HUES48 (cell line): ENCODE data around the gene LARP7.
"Not testable (repeated sequence)": the region's sequence is repeated elsewhere in the genome, so short reads cannot be mapped to it uniquely, and the experiment has no call there.

Experiments used
- H3K27ac ChIP-seq: one replicate; pipeline ENCODE4 v1.7.0; 2013; ENCODE audit warnings: low read depth, low read length, inconsistent platforms
- H3K27me3 ChIP-seq: 2 replicates; pipeline ENCODE4 v1.6.1; 2013; ENCODE audit warnings: mild to moderate bottlenecking, low read length; ENCODE audit not compliant: control insufficient read depth, insufficient read depth
- H3K36me3 ChIP-seq: 2 replicates; pipeline ENCODE4 v1.6.1; 2013; ENCODE audit warnings: low read length; ENCODE audit not compliant: control insufficient read depth, insufficient read depth
- H3K4me1 ChIP-seq: 2 replicates; pipeline ENCODE4 v1.6.1; 2013; ENCODE audit warnings: mild to moderate bottlenecking, low read length; ENCODE audit not compliant: control insufficient read depth, insufficient read depth
- H3K4me3 ChIP-seq: 2 replicates; pipeline ENCODE4 v1.5.1; 2013; ENCODE audit warnings: mild to moderate bottlenecking, low read depth, low read length
- H3K9ac ChIP-seq: 2 replicates; pipeline ENCODE4 v1.6.1; 2013; ENCODE audit warnings: mild to moderate bottlenecking, low read depth, low read length, moderate library complexity
- H3K9me3 ChIP-seq: 2 replicates; pipeline ENCODE4 v1.6.1; 2013; ENCODE audit warnings: low read length; ENCODE audit not compliant: control insufficient read depth, insufficient read depth

LARP7 gene

DNA sequence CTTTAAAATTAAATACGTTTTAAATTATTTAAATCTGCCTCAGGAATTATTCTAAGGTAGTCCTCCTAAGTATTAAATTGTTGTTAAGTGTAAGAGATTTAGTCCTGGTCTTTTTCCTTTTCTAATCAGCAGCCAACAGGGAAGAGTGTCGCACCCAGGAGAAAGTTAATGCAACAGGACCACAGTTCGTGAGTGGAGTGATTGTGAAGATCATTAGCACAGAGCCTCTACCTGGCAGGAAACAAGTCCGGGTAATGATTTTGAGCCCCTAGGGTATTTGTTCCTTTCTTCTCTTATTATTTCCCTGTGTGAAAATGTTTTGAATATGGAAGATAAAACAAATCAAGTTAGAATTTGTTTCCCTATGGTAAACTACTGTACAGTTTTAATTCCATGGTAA, 13.4 kb downstream of the LARP7 start:
- Histone ChIP-seq H3K4me1 (peaks cover 55% of the 10 kb centered on the region), H3K9ac (peak overlapping the region; percentile 72), H3K36me3 (peaks cover 35% of the 10 kb centered on the region), H3K9me3 (0 out of 2 replicates have a peak, but pooled peaks cover 2% of the 10 kb centered on the region), H3K4me3 (peak overlapping the region; percentile 77), H3K27ac (peak overlapping the region; percentile 99), H3K27me3 (no peaks in the 10 kb centered on the region)

- H3K9ac ChIP-seq, result peak overlapping the region; percentile 72
- peak overlapping the region; percentile 77 for H3K4me3 ChIP-seq
- peak overlapping the region; percentile 99 for H3K27ac ChIP-seq
- H3K27me3 ChIP-seq, result no peaks in the 10 kb centered on the region
- H3K9me3 ChIP-seq, result 0 out of 2 replicates have a peak, but pooled peaks cover 2% of the 10 kb centered on the region
- H3K36me3 ChIP-seq, result peaks cover 39% of the 10 kb centered on the region
- peaks cover 63% of the 10 kb centered on the region for H3K4me1 ChIP-seq
These were observed 14.7 kb downstream of the LARP7 start for GRCh38 chr4:112651641-112652040.

DNA sequence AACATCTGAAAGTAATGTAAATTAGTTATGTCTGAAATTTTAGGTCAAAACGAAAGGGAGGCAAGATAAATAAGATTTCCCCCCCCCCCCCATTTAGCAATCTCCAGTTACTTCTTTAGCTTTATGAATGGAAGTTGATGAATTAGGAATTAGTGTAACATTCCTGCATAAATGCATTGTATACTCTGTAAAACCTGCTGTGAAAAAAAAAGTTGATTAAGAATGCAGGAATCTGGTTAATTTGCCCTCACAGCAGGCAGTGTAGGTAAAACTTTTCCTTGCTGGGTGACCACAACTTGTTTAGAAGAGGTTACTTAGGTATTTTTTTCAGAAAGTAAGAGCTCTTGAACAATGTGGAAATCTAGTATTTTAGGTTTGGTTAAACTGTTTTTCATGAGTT, 15.3 kb downstream of the LARP7 start:
- Histone ChIP-seq H3K36me3 (peaks cover 39% of the 10 kb centered on the region), H3K9me3 (no peaks in the 10 kb centered on the region), H3K4me1 (peaks cover 63% of the 10 kb centered on the region), H3K9ac (peak overlapping the region; percentile 72), H3K4me3 (peak overlapping the region; percentile 77), H3K27me3 (no peaks in the 10 kb centered on the region), H3K27ac (peak overlapping the region; percentile 99)

DNA sequence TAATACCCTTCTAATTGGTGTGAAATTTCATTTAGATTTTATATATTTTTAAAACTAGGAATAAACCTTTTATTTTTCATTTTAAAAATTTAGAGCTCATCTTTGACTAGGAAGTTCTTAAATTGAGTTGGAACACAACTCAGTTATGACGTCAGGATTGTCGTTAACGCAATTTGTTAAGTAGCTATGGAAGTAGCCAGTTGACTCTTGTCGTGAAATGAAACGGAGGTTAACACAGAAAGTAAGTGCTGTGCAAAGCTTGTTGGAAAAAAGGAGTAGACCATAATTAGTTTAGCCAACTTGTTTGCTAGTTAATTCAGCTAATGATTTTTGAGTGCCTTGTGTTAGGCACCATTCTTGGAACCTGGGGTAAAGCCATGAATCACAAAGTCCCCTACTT, 18.3 kb downstream of the LARP7 start:
- H3K36me3 ChIP-seq, result peaks cover 40% of the 10 kb centered on the region
- peak overlapping the region; percentile 44; the same call in 1 of the 2 replicates for H3K9ac ChIP-seq
- H3K27me3 ChIP-seq, result no peaks in the 10 kb centered on the region
- H3K4me1 ChIP-seq, result peaks cover 50% of the 10 kb centered on the region
- no peaks in the 10 kb centered on the region for H3K9me3 ChIP-seq
- H3K27ac ChIP-seq, result peak overlapping the region; percentile 99
- peak overlapping the region; percentile 37; the same call in 1 of the 2 replicates for H3K4me3 ChIP-seq

GRCh38 chr4:112656115-112656514, 19.2 kb downstream of the LARP7 start:
- not testable (repeated sequence) for H3K9me3 ChIP-seq, H3K27me3 ChIP-seq, H3K9ac ChIP-seq, H3K4me3 ChIP-seq
- Histone ChIP-seq H3K27ac (peak overlapping the region; percentile 99), H3K4me1 (peaks cover 42% of the 10 kb centered on the region), H3K36me3 (peaks cover 40% of the 10 kb centered on the region)

DNA sequence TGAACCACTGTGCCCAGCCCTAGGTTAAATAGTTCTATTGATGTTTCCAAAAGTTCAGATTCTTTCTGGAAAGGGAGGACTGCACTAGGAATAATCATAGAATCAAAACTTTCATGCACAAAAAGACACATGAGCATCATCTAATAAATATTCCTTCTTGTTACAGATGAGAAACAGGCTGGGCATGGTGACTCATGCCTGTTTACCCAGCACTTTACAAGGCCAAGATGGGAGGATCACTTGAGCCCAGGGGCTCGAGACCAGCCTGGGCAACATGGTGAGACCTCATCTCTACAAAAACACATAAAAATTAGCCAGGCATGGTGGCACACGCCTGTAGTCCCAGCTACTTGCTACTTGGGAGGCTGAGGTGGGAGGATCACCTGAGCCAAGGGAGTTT, 27.7 kb downstream of the LARP7 start:
- Histone ChIP-seq H3K27ac (no peak overlapping the region), H3K36me3 (no peaks in the 10 kb centered on the region), H3K4me1 (peaks cover 4% of the 10 kb centered on the region; the same call in 1 of the 2 replicates), H3K27me3 (no peaks in the 10 kb centered on the region), H3K4me3 (no peak overlapping the region), H3K9ac (no peak overlapping the region), H3K9me3 (no peaks in the 10 kb centered on the region)

DNA sequence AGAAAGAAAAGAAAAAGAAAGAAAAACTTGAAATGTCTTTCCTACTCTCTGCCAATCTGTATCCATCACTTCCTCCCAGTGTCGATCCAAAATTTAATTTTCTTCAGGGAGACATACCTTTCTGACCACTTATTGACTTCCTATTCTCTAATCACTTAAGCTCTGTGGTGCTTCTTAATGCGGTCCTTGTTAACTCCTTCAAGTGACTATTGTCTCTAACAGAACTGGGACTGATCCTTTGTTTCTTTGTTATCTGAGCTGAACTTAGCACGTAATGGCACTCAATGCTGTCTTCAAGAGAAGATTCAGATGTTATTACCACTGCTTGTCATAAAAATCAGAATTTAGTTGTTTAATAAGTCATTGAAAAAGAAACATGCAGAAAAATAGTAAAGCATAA, 31.2 kb downstream of the LARP7 start:
- Histone ChIP-seq H3K4me3 (no peak overlapping the region), H3K27me3 (no peaks in the 10 kb centered on the region), H3K9me3 (no peaks in the 10 kb centered on the region), H3K9ac (no peak overlapping the region), H3K4me1 (peaks cover 4% of the 10 kb centered on the region; the same call in 1 of the 2 replicates), H3K36me3 (no peaks in the 10 kb centered on the region), H3K27ac (no peak overlapping the region)

DNA sequence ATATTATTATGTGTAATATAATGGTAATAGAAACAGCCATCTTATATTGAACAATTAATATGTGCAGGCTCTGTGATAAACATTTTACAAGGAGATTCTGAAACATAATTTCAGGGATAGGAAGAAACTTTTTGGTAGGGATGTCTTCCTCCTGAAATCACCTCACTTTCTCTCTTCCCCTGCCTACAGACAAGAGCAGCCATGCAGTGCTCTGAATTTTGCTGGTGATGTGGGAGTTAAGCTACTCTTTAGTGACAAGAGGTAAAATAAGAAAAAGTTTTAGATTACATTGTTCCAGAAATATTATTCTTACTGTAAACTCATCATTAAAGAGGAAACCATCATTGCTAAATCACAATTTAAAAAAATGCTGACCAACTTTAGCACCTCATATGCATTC, 36.1 kb downstream of the LARP7 start:
- H3K9ac ChIP-seq, result no peak overlapping the region
- no peaks in the 10 kb centered on the region for H3K27me3 ChIP-seq
- H3K4me3 ChIP-seq, result no peak overlapping the region
- no peaks in the 10 kb centered on the region for H3K36me3 ChIP-seq
- no peaks in the 10 kb centered on the region for H3K9me3 ChIP-seq
- H3K4me1 ChIP-seq, result peaks cover 4% of the 10 kb centered on the region; the same call in 1 of the 2 replicates
- H3K27ac ChIP-seq, result no peak overlapping the region

GRCh38 chr4:112673686-112674085, 36.7 kb downstream of the LARP7 start:
- H3K9ac ChIP-seq, result no peak overlapping the region
- no peaks in the 10 kb centered on the region for H3K36me3 ChIP-seq
- no peak overlapping the region for H3K27ac ChIP-seq
- no peaks in the 10 kb centered on the region for H3K9me3 ChIP-seq
- H3K4me3 ChIP-seq, result no peak overlapping the region
- H3K27me3 ChIP-seq, result no peaks in the 10 kb centered on the region
- H3K4me1 ChIP-seq, result 0 out of 2 replicates have a peak, but pooled peaks cover 4% of the 10 kb centered on the region

DNA sequence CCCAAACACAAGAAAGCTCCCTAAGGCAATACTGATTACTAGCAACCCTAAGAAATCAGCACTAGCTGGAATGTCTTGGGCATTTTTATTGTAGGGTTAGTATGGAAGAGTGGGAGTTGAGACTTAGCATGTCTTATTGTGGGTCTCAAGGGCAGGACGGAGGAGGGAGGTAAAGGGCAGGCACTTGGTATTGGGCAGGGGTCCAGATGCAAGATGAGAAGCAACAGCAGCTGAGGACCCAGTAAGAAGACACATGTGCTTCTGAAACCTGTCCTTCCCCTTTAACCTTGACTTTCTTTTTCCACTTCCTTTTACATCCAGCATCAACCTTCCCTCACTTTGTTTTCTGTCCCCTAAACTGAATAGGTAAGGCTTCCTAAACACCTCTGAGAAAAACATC, 37.4 kb downstream of the LARP7 start:
- Histone ChIP-seq H3K4me3 (no peak overlapping the region), H3K27me3 (no peaks in the 10 kb centered on the region), H3K36me3 (no peaks in the 10 kb centered on the region), H3K27ac (no peak overlapping the region), H3K9ac (no peak overlapping the region), H3K4me1 (0 out of 2 replicates have a peak, but pooled peaks cover 4% of the 10 kb centered on the region), H3K9me3 (no peaks in the 10 kb centered on the region)

GRCh38 chr4:112677519-112678091, 40.7 kb downstream of the LARP7 start:
- Histone ChIP-seq H3K9me3 (no peaks in the 10 kb centered on the region), H3K36me3 (no peaks in the 10 kb centered on the region), H3K9ac (no peak overlapping the region), H3K4me1 (no peaks in the 10 kb centered on the region), H3K27me3 (no peaks in the 10 kb centered on the region), H3K4me3 (no peak overlapping the region), H3K27ac (no peak overlapping the region)
